Right lobe of liver (tissue), 6 donors: ENCODE measurements around the gene CCM2. TPM values are rescaled to one million over a fixed set of nuclear protein-coding genes. Genes with fewer than 3 reads are reported as not detected.

Experiments used
- ATAC-seq, 4 donors: fragments of 200-7000 bp; cut with Tn5 transposase; one replicate each; pipeline ENCODE4 v1.9.1; 2020; ENCODE audit warnings: mild to moderate bottlenecking in 4 of 4, moderate library complexity in 4 of 4
- DNase-seq, 3 donors: peaks; one replicate each; pipeline ENCODE4 v3.0.0-alpha.2; 2020
- H3K27ac ChIP-seq, 3 donors: fragments of 200-600 bp; one replicate each; pipeline ENCODE4 v1.8.0; 2022
- H3K27me3 ChIP-seq, 2 donors: fragments of 200-600 bp; one replicate each; pipeline ENCODE4 v1.8.0; 2022
- H3K36me3 ChIP-seq, 4 donors: fragments of 200-600 bp; sonication (generic) in 1 of 4; one replicate each; pipeline versions ENCODE4 v1.5.1 to v1.8.0; 2017 to 2022; ENCODE audit warnings: control low read depth in 1 of 4
- H3K4me1 ChIP-seq, 4 donors: fragments of 200-600 bp; sonication (generic) in 1 of 4; one replicate each; pipeline versions ENCODE4 v1.5.1 to v1.8.0; 2017 to 2022; ENCODE audit warnings: control low read depth in 1 of 4
- H3K4me3 ChIP-seq, 3 donors: fragments of 200-600 bp; one replicate each; pipeline ENCODE4 v1.8.0; 2022
- H3K9me3 ChIP-seq, 4 donors: fragments of 200-600 bp; sonication (generic) in 1 of 4; one replicate each; pipeline versions ENCODE4 v1.5.1 to v1.8.0; 2017 to 2022; ENCODE audit warnings: control low read depth in 1 of 4
- POLR2A ChIP-seq: fragments of 450-650 bp; IDR thresholded peaks from one replicate; pipeline ENCODE4 v1.6.1; 2017; ENCODE audit warnings: antibody characterized with exemption, mild to moderate bottlenecking
- WGBS: methylation state at CpG from one replicate; pipeline ENCODE4 v1.1.6; 2018; ENCODE audit warnings: low coverage, low lambda C conversion rate; ENCODE audit not compliant: insufficient coverage; ENCODE audit errors: missing lambda C conversion rate; 5-methylcytosine and 5-hydroxymethylcytosine counted together
- intact Hi-C, 2 donors: fragments of 100-400 bp; cut with DNase I; formaldehyde crosslinking; loops; one replicate each; pipeline versions ENCODE4 v1.11.2 to v1.14.1; 2022
- total RNA-seq, 6 experiments: library from RNA; depleted of rRNA in 2 of 6; stranded (reverse); fragments of >200 nt in 2 of 6; fragmentation: NEBNext Ultra II Directional in 3 of 6; extraction: Animal tissue kit (Norgen Biotek cat#: 25700) in 3 of 6; gene quantifications; one replicate each; pipeline versions ENCODE4 v1.1.0 to v1.2.4, GENCODE V29; 2016 to 2023
- TF ChIP-seq, protein P1 (sequence below), 4 donors: fragments of 200-600 bp in 3 of 4; fragments of 450-650 bp in 1 of 4; IDR thresholded peaks; one replicate each; pipeline versions ENCODE4 v1.5.1 to v1.8.0; 2016 to 2022; ENCODE audit warnings: antibody characterized with exemption in 4 of 4, mild to moderate bottlenecking in 2 of 4
- donor health status: DM: no; HTN: yes; CAD: no.
- donor health status: DM: no; HTN: no; CAD: no.
- donor health status: DM: no; HTN: no; CAD: no.
- donor health status: DM: no; HTN: yes; CAD: no.
- donor health status: DM: no; HTN: yes; CAD: no.

CCM2 gene
- total RNA-seq, 6 experiments from 2014 or later = 29.4 to 70.7 (median 37.9) TPM

DNA sequence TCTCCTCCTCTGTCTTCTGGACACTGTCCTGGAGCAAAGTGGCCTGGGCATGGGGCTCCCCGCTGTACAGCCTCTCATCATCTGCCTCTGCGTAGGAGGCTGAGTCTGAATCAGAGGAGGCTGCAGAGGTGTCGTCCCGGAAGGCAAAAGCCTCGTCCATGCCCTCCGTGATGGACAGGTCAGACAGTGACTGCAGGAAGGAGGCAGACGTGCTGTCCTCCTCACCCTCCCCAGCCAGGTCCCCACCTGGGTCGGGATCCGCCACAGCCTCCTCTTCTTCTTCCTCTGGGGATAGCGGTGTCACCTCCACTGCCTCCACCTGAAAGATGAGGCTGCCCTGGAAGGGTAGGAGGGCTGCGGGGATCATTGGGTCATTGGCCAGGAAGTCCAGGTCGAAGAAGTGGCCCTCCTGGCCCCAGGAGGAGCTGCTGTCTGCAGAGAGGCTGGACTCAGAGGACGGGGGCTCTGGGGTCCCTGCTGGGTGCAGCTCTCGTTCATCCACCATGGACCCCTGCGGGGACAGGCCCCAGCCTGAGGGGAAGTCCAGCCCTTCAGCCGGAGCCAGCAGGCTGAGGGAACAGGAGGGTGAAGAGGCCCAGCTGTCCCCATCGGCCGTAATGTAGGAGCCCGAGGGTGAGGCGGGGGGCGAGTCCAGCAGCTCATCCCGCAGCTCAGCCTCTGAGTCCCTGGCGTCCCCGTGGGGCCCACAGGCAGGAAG lies 85.1 kb downstream of the CCM2 start:
- Histone ChIP-seq H3K4me3 (no peak overlapping the region), H3K27ac (no peak overlapping the region), H3K36me3 (no peaks in the 10 kb centered on the region), H3K4me1 (peaks cover 0 to 6% (median 0%) of the 10 kb centered on the region in 4 donors), H3K9me3 (no peaks in the 10 kb centered on the region), H3K27me3 (peaks cover 0 to 9% of the 10 kb centered on the region in 2 donors)
- intact Hi-C loops = no loop called here
- no peak for TF ChIP-seq POLR2A
- TF ChIP-seq, protein P1, sequence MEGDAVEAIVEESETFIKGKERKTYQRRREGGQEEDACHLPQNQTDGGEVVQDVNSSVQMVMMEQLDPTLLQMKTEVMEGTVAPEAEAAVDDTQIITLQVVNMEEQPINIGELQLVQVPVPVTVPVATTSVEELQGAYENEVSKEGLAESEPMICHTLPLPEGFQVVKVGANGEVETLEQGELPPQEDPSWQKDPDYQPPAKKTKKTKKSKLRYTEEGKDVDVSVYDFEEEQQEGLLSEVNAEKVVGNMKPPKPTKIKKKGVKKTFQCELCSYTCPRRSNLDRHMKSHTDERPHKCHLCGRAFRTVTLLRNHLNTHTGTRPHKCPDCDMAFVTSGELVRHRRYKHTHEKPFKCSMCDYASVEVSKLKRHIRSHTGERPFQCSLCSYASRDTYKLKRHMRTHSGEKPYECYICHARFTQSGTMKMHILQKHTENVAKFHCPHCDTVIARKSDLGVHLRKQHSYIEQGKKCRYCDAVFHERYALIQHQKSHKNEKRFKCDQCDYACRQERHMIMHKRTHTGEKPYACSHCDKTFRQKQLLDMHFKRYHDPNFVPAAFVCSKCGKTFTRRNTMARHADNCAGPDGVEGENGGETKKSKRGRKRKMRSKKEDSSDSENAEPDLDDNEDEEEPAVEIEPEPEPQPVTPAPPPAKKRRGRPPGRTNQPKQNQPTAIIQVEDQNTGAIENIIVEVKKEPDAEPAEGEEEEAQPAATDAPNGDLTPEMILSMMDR (IDR thresholded peaks at IDR 0.05) = no peak
- no peak for ATAC-seq
- no peak for DNase-seq
- 80% methylated on average over 10 of the region's 24 CpGs for WGBS

DNA sequence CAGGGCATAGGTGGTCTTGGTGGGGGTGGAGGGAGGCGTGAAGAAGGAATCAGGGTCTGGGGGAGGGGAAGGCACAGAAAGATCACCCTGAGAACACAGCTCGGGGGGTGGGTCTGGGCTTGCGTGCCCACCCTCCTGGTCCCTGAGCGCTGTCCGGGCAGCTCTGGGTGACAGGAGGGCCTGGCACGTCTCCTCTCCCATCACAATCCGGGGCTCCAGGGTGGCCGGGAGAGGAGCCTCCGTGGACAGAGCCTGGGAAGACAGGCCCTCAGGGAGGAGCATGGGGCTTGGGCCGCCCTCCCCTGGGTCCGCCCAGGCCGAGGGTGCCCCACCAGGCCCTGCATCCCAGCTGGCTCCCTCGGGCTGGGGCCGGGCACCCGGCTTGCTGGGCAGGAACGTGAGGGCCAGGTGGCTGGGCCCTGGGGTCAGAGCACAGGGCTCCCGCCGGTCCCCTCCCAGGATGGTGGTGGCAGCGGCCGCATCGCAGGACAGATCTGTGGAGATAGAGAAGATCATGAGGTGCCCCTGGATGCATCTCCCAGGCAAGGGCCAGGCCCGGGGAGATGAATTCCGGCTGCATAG lies 85.7 kb downstream of the CCM2 start:
- H3K4me3 ChIP-seq = no peak overlapping the region
- WGBS = 80% methylated on average over 1 of the region's 23 CpGs
- ATAC-seq (no peak), DNase-seq (no peak)
- no peak overlapping the region for H3K27ac ChIP-seq
- H3K9me3 ChIP-seq = no peaks in the 10 kb centered on the region
- TF ChIP-seq, protein P1 (IDR thresholded peaks at IDR 0.05) = no peak
- TF ChIP-seq POLR2A = no peak
- intact Hi-C loops = no loop called here
- H3K27me3 ChIP-seq = peaks cover 0 to 9% of the 10 kb centered on the region in 2 donors
- H3K4me1 ChIP-seq = peaks cover 0 to 6% (median 0%) of the 10 kb centered on the region in 4 donors
- H3K36me3 ChIP-seq = no peaks in the 10 kb centered on the region

DNA sequence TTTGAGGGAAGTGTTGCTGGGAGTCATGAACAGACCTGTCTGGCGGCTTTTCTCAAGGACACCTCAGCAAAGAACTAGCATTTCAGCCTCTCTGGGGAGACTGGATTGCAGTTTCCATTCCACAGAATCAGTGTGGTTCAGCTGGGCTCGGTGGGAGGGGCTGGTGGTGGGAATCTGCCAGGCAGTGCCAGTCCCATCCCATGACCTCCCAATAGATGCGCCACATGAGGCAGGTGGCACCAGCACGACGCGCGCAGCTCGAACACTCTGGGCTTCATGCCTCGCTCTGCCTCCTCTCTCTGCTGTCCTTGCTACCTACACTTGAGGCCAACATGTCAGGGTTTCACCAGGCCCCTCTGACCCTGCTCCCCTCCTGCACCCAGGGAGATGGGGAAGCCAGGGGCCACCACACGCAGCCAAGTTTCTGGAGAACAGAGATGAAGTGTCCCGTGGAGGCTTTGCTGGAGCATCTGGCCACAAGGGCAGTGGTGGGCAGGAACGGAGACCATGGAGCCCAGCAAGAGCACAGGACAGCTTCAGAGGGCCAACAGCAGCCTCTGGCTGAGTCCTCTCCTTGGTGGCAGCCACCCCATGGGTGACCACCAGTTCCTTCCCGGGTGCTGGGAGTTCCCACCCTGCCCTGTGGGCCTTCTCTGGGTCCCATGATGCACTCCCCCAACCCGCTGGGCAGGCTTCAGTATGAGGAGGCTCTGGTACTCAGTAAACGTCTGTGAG lies 86.5 kb downstream of the CCM2 start:
- DNase-seq = no peak
- no peak for ATAC-seq
- no peaks in the 10 kb centered on the region for H3K9me3 ChIP-seq
- H3K36me3 ChIP-seq = no peaks in the 10 kb centered on the region
- no peak overlapping the region for H3K27ac ChIP-seq
- intact Hi-C loops = no loop called here
- TF ChIP-seq POLR2A = no peak
- TF ChIP-seq, protein P1 (IDR thresholded peaks at IDR 0.05) = no peak
- peaks cover 0 to 6% (median 0%) of the 10 kb centered on the region in 4 donors for H3K4me1 ChIP-seq
- 83% methylated on average over 1 of the region's 15 CpGs for WGBS
- no peak overlapping the region for H3K4me3 ChIP-seq
- peaks cover 0 to 9% of the 10 kb centered on the region in 2 donors for H3K27me3 ChIP-seq

DNA sequence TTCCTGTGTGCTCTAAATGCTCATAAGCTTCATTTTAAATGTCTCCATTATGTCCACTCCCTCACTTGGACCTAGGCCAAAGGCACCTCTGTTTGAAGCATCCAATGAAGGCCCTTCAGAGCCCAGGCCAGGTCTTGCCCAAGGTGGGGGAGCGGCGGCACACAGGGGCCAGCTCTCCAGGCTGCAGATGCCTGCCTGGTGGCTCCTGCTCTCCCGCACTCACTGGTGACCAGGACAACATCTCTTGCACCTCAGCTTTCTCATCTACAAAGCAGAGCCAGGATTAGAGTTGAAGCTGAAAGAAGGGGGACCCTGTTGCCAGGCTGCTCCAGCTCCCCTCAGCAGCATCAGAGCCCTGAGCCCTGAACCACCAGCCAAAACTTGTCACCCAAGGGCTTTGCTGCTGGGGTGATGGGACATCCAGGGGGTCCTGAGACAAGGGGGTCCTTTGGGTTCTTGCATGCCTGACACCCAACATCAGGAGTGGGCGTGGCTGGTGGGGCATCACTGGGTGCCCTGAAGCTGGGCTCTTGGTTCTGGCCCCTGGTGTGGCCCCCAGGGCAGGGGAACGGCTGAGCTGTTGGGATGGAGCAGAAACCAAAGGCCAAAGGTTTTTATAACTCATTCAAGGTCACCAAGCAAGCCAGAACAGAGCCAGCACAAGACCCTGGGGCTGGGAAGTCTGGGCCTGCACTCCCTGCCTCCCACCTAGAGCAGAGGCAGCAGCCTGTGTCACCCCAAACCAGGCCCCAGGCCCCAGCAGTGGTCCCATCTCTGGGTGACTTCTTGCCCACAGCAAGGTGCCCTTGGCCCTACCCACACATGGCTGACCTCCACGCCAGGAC lies 87.5 kb downstream of the CCM2 start:
- WGBS = 100% methylated on average over 3 of the region's 6 CpGs
- no peak for ATAC-seq
- Histone ChIP-seq H3K36me3 (no peaks in the 10 kb centered on the region), H3K27me3 (peaks cover 0 to 9% of the 10 kb centered on the region in 2 donors), H3K4me3 (no peak overlapping the region), H3K9me3 (no peaks in the 10 kb centered on the region), H3K27ac (no peak overlapping the region), H3K4me1 (peaks cover 0 to 6% (median 0%) of the 10 kb centered on the region in 4 donors)
- DNase-seq = no peak
- TF ChIP-seq POLR2A = no peak
- TF ChIP-seq, protein P1 (IDR thresholded peaks at IDR 0.05) = no peak
- intact Hi-C loops = no loop called here
